PFSK-1 (cell line): ENCODE data around the gene ATP6V1G3.

ENCODE experiments used
- FOXP2 ChIP-seq: optimal IDR thresholded peaks from 2 replicates; pipeline ENCODE3; 2011; ENCODE audit warnings: borderline replicate concordance, control low read depth, inconsistent platforms; ENCODE audit not compliant: insufficient read depth; ENCODE audit errors: extremely low read length, extremely low read depth
- POLR2AphosphoS5 ChIP-seq: IDR thresholded peaks from 2 replicates; pipeline ENCODE4 v1.6.1; 2012; ENCODE audit warnings: low read depth, mild to moderate bottlenecking, control low read depth, low read length, moderate library complexity
- REST ChIP-seq, 2 experiments: IDR thresholded peaks; 2 replicates each; pipeline versions ENCODE4 v1.6.1 to v1.8.0; 2011 to 2012; ENCODE audit warnings: low read depth in 2 of 2, low read length in 2 of 2, control low read depth in 1 of 2, inconsistent platforms in 1 of 2, mild to moderate bottlenecking in 1 of 2, moderate library complexity in 1 of 2; ENCODE audit not compliant: insufficient read depth in 1 of 2
- SIN3A ChIP-seq: IDR thresholded peaks from 2 replicates; pipeline ENCODE4 v1.6.1; 2012; ENCODE audit warnings: mild to moderate bottlenecking, low read length, moderate library complexity, borderline replicate concordance; ENCODE audit not compliant: insufficient read depth
- TAF1 ChIP-seq: IDR thresholded peaks from 2 replicates; pipeline ENCODE4 v1.6.1; 2012; ENCODE audit warnings: low read length, control low read depth, borderline replicate concordance; ENCODE audit not compliant: insufficient read depth

ATP6V1G3 gene

DNA sequence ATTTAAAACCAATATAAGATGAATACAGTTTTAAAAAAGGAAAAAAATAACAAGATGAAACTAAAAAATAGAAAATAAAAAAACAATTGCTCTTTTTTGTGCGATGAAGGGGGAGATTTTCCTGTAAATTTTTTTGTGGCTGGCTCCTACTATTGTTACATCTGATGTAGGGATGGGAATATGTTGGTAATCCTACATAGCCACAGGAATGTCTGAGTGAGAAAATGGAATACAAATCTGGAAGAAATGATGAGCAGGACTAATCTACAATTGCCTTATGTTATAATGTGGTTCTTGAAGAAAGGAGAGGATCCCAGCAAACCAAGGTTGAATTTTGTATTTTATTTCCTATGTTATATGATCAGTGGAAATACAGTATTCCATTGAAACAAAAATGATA lies 40.9 kb downstream of the ATP6V1G3 start:
- no peak for TF ChIP-seq SIN3A
- no peak for TF ChIP-seq TAF1
- TF ChIP-seq POLR2AphosphoS5 = no peak
- TF ChIP-seq REST (IDR thresholded peaks at IDR 0.05; ENCODE audit: insufficient read depth in 1 of 2, low read depth in 2 of 2, low read length in 2 of 2) = no peak
- no peak for TF ChIP-seq FOXP2

DNA sequence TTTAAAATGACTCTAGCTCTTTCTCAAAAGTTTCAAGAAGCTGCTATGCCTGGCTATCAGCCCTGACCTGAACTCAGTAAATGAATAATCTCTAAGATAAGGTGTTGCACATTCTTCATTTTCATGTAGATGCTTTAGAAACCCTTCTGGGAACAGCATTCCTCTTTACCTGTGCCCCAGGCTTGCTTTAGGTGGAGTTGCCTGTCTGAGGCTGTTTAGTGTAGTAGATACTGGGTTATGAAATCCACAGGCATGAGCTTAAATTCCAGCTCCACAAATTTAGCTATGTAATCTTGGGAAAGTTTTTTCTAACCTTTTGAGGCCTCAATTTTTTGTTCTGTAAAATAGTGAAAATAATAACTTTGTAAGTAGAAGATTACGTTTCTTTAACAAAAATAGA lies 41.6 kb downstream of the ATP6V1G3 start:
- no peak for TF ChIP-seq FOXP2
- TF ChIP-seq TAF1 = no peak
- no peak for TF ChIP-seq REST (IDR thresholded peaks at IDR 0.05; ENCODE audit: insufficient read depth in 1 of 2, low read depth in 2 of 2, low read length in 2 of 2)
- TF ChIP-seq SIN3A = no peak
- TF ChIP-seq POLR2AphosphoS5 = no peak

GRCh38 chr1:198498103-198498385 lies 42.4 kb downstream of the ATP6V1G3 start:
- TF ChIP-seq SIN3A (no peak), REST (IDR thresholded peaks at IDR 0.05; ENCODE audit: insufficient read depth in 1 of 2, low read depth in 2 of 2, low read length in 2 of 2) (no peak), TAF1 (no peak)

- TF ChIP-seq REST (IDR thresholded peaks at IDR 0.05; ENCODE audit: insufficient read depth in 1 of 2, low read depth in 2 of 2, low read length in 2 of 2) = no peak
- no peak for TF ChIP-seq POLR2AphosphoS5
- TF ChIP-seq TAF1 = no peak
- TF ChIP-seq FOXP2 = no peak
- TF ChIP-seq SIN3A = no peak
These were observed 43.0 kb downstream of the ATP6V1G3 start for GRCh38 chr1:198497326-198498102.
